KMS-11 (cell line): ENCODE measurements around the gene TKT.

ENCODE experiments used
- H2AFZ ChIP-seq: fragments of 200-600 bp; sonication (generic); 2 replicates; pipeline ENCODE4 v1.6.1; 2016; ENCODE audit warnings: antibody characterized with exemption, mixed run types, low read depth
- H3K27ac ChIP-seq: fragments of 200-600 bp; sonication (generic); 2 replicates; pipeline ENCODE4 v1.6.1; 2016; ENCODE audit warnings: mild to moderate bottlenecking, mixed run types
- H3K27me3 ChIP-seq: fragments of 200-600 bp; sonication (generic); 2 replicates; pipeline ENCODE4 v1.6.1; 2017; ENCODE audit warnings: mild to moderate bottlenecking, low read depth, mixed run types, moderate library complexity; ENCODE audit not compliant: insufficient read depth
- H3K36me3 ChIP-seq: fragments of 200-600 bp; sonication (generic); 2 replicates; pipeline ENCODE4 v1.6.1; 2017; ENCODE audit warnings: mild to moderate bottlenecking, mixed run types; ENCODE audit not compliant: insufficient read depth
- H3K4me1 ChIP-seq: fragments of 200-600 bp; sonication (generic); 2 replicates; pipeline ENCODE4 v1.6.1; 2016; ENCODE audit warnings: mild to moderate bottlenecking, low read depth, mixed run types; ENCODE audit not compliant: poor library complexity, severe bottlenecking
- H3K4me2 ChIP-seq: fragments of 200-600 bp; sonication (generic); 2 replicates; pipeline ENCODE4 v1.7.0; 2016; ENCODE audit warnings: mild to moderate bottlenecking, mixed run types
- H3K4me3 ChIP-seq: fragments of 200-600 bp; sonication (generic); IDR thresholded peaks from 2 replicates; pipeline ENCODE4 v1.6.1; 2017; ENCODE audit warnings: low read depth, low read length, mixed read lengths; ENCODE audit not compliant: insufficient read depth
- H3K79me2 ChIP-seq: fragments of 200-600 bp; sonication (generic); 2 replicates; pipeline ENCODE4 v1.6.1; 2016; ENCODE audit warnings: low read depth, mixed run types; ENCODE audit not compliant: insufficient read depth
- H3K9ac ChIP-seq: fragments of 200-600 bp; sonication (generic); 2 replicates; pipeline ENCODE4 v1.6.1; 2016; ENCODE audit warnings: mild to moderate bottlenecking, mixed run types
- H4K20me1 ChIP-seq: fragments of 200-600 bp; sonication (generic); 2 replicates; pipeline ENCODE4 v1.6.1; 2016; ENCODE audit warnings: mild to moderate bottlenecking, mixed run types; ENCODE audit not compliant: insufficient read depth
- TF ChIP-seq, protein P1 (sequence below): fragments of 200-600 bp; sonication (generic); conservative IDR thresholded peaks from 2 replicates; pipeline ENCODE4 v1.6.1; 2017; ENCODE audit warnings: low read depth, mild to moderate bottlenecking, antibody characterized with exemption, low read length, moderate library complexity, mixed read lengths

Gene TKT

DNA sequence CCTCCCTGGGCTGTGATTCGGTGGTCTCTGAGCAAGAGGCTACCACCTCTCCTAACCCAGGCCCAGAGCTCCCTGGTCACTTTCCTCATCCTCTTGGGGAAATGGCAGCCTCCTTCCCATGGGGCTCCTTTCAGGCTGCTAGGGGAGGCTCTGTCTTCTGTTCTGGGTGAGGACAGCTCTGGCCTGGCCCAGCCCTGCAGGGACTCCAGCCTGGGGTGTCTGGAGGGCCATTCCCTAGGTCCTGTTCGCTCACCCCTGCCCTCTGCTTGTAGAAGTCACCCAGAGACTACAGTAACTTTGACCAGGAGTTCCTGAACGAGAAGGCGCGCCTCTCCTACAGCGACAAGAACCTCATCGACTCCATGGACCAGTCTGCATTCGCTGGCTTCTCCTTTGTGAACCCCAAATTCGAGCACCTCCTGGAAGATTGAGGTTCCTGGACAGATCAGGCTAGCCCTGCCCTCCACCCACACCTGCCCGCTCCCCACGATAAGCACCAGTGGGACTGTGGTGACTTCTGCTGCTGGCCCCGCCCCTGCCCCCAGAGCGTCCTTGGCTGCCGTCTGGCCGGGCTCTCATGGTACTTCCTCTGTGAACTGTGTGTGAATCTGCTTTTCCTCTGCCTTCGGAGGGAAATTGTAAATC is 63.9 kb downstream of the TKT start:
- Histone ChIP-seq H2AFZ (no peak overlapping the region), H3K79me2 (no peaks in the 10 kb centered on the region), H3K9ac (no peak overlapping the region), H3K27ac (no peak overlapping the region), H3K27me3 (no peaks in the 10 kb centered on the region), H4K20me1 (no peaks in the 10 kb centered on the region), H3K4me2 (no peak overlapping the region), H3K4me1 (no peaks in the 10 kb centered on the region), H3K4me3 (no peak overlapping the region), H3K36me3 (no peaks in the 10 kb centered on the region)
- TF ChIP-seq, protein P1, sequence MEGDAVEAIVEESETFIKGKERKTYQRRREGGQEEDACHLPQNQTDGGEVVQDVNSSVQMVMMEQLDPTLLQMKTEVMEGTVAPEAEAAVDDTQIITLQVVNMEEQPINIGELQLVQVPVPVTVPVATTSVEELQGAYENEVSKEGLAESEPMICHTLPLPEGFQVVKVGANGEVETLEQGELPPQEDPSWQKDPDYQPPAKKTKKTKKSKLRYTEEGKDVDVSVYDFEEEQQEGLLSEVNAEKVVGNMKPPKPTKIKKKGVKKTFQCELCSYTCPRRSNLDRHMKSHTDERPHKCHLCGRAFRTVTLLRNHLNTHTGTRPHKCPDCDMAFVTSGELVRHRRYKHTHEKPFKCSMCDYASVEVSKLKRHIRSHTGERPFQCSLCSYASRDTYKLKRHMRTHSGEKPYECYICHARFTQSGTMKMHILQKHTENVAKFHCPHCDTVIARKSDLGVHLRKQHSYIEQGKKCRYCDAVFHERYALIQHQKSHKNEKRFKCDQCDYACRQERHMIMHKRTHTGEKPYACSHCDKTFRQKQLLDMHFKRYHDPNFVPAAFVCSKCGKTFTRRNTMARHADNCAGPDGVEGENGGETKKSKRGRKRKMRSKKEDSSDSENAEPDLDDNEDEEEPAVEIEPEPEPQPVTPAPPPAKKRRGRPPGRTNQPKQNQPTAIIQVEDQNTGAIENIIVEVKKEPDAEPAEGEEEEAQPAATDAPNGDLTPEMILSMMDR, result no peak

DNA sequence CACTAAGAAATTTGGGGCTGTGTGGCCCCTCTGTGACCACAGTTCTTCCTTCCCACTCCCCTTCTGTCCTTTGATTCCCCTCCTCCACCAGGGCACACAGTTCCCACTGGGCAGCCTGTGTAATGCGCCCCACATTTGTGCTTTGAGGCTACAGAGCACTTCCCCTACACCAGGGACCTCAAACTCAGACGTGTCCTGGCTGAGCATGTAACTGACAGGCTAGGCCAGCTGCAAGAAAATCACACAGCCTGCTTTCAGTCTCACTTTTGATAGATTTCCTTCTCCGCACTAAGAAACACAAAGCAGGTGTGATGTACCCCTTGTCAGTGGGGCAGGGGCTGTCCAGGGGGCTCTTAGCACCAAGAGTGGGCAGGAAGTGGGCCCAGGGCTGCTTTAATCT is 65.2 kb downstream of the TKT start:
- no peak overlapping the region for H3K4me2 ChIP-seq
- H3K9ac ChIP-seq, result no peak overlapping the region

DNA sequence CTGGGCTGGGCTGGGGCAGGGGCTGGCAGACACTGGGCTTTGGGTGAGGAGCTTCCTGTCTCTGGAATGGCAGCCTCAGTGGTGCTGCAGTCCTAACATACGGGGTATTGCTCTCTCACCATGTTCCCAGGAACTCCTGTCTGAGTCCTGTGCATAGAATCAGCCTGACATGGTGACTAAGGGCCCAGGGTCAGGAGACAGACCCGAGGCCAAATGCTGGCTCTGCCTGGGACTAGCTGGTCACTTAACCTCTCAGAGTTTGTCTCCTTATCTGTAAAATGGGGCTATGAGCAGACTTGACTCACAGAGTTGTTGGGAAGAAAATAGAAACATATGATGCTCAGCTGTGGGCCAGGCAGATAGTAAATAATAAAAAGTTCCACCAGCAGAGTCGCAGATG is 66.5 kb downstream of the TKT start:
- Histone ChIP-seq H3K4me1 (no peaks in the 10 kb centered on the region), H3K79me2 (no peaks in the 10 kb centered on the region), H3K4me2 (no peak overlapping the region), H4K20me1 (no peaks in the 10 kb centered on the region), H3K27ac (no peak overlapping the region), H2AFZ (no peak overlapping the region), H3K9ac (no peak overlapping the region), H3K27me3 (no peaks in the 10 kb centered on the region), H3K36me3 (no peaks in the 10 kb centered on the region), H3K4me3 (no peak overlapping the region)
- TF ChIP-seq, protein P1, result no peak

More for the DNA sequence above, 65.2 kb downstream of the TKT start:
- no peak overlapping the region for H3K4me3 ChIP-seq
- H3K79me2 ChIP-seq, result no peaks in the 10 kb centered on the region
- H3K27ac ChIP-seq, result no peak overlapping the region
- H3K4me1 ChIP-seq, result no peaks in the 10 kb centered on the region
- H3K36me3 ChIP-seq, result no peaks in the 10 kb centered on the region
- H2AFZ ChIP-seq, result no peak overlapping the region
- no peaks in the 10 kb centered on the region for H3K27me3 ChIP-seq
- TF ChIP-seq, protein P1, result no peak
- no peaks in the 10 kb centered on the region for H4K20me1 ChIP-seq

DNA sequence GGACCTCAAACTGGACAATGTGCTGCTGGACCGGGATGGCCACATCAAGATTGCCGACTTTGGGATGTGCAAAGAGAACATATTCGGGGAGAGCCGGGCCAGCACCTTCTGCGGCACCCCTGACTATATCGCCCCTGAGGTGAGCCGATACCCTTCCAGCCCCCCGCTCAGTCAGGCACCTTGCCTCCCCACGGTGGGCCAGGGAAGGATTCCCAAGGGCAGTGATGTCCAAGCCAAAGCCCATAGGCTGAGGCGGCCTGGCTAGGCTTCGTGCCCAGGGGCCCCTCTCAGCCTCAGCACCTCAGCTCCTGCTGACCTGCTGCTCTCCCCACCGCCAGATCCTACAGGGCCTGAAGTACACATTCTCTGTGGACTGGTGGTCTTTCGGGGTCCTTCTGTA is 67.1 kb downstream of the TKT start:
- TF ChIP-seq, protein P1, result no peak
- no peak overlapping the region for H3K4me2 ChIP-seq
- H2AFZ ChIP-seq, result no peak overlapping the region
- no peak overlapping the region for H3K9ac ChIP-seq
- H3K27ac ChIP-seq, result no peak overlapping the region
- no peaks in the 10 kb centered on the region for H3K27me3 ChIP-seq
- H3K4me3 ChIP-seq, result no peak overlapping the region
- no peaks in the 10 kb centered on the region for H4K20me1 ChIP-seq
- no peaks in the 10 kb centered on the region for H3K79me2 ChIP-seq
- H3K4me1 ChIP-seq, result no peaks in the 10 kb centered on the region
- H3K36me3 ChIP-seq, result no peaks in the 10 kb centered on the region
